ENCODE results near the gene XYLT1.

XYLT1 gene

GRCh38 chr16:17331991-17332390 lies 138.8 kb downstream of the XYLT1 start (continued):
- TF ChIP-seq ZNF280D (tag by site-specific recombination; IDR thresholded peaks at IDR 0.05) (no peak), ZNF670 (tag by site-specific recombination; IDR thresholded peaks at IDR 0.05; ENCODE audit: low read depth) (no peak), ZNF433 (tag by site-specific recombination; IDR thresholded peaks at IDR 0.05; ENCODE audit: low read depth) (no peak), ZNF148 (tag by site-specific recombination; IDR thresholded peaks at IDR 0.05; ENCODE audit: borderline replicate concordance) (no peak)

- H3K27ac ChIP-seq (ENCODE audit: extremely low read depth, low read depth, low read length): no peak overlapping the region
- TF ChIP-seq ZNF560 (tag by site-specific recombination; IDR thresholded peaks at IDR 0.05; ENCODE audit: borderline replicate concordance) (no peak), ZNF148 (tag by site-specific recombination; IDR thresholded peaks at IDR 0.05; ENCODE audit: borderline replicate concordance) (no peak), ZNF114 (tag by site-specific recombination; IDR thresholded peaks at IDR 0.05) (no peak), ZNF138 (tag by site-specific recombination; IDR thresholded peaks at IDR 0.05; ENCODE audit: borderline replicate concordance) (no peak), ZNF423 (tag by site-specific recombination; IDR thresholded peaks at IDR 0.05) (no peak), OSR2 (tag by site-specific recombination; IDR thresholded peaks at IDR 0.05) (no peak), ZBTB6 (tag by site-specific recombination; IDR thresholded peaks at IDR 0.05) (no peak), KLF10 (tag by site-specific recombination; IDR thresholded peaks at IDR 0.05) (no peak), ZNF600 (tag by site-specific recombination; IDR thresholded peaks at IDR 0.05) (no peak), ZNF175 (tag by site-specific recombination; IDR thresholded peaks at IDR 0.05) (no peak), ZNF16 (tag by site-specific recombination; IDR thresholded peaks at IDR 0.05; ENCODE audit: low read depth) (no peak), ZNF280D (tag by site-specific recombination; IDR thresholded peaks at IDR 0.05) (no peak), ZBTB1 (tag by site-specific recombination; IDR thresholded peaks at IDR 0.05) (no peak), ZNF174 (tag by site-specific recombination; IDR thresholded peaks at IDR 0.05) (no peak), HIC1 (tag by site-specific recombination; IDR thresholded peaks at IDR 0.05) (no peak), MEIS1 (CRISPR knock-in tag; IDR thresholded peaks at IDR 0.05; ENCODE audit: borderline replicate concordance) (no peak), ZNF707 (tag by site-specific recombination; IDR thresholded peaks at IDR 0.05) (no peak), ZNF362 (tag by site-specific recombination; IDR thresholded peaks at IDR 0.05) (no peak)
Observed at GRCh38 chr16:17331071-17331607, 139.6 kb downstream of the XYLT1 start.

More at GRCh38 chr16:17331071-17331607, 139.6 kb downstream of the XYLT1 start:
- Histone ChIP-seq H3K4me1 (ENCODE audit: control insufficient read depth, insufficient read depth, low read length) (0 out of 2 replicates have a peak, but pooled peaks cover 3% of the 10 kb centered on the region), H3K36me3 (ENCODE audit: control insufficient read depth in 2 of 2, insufficient read depth in 1 of 2, low read length in 2 of 2) (no peaks in the 10 kb centered on the region), H3K4me3 (ENCODE audit: low read depth, low read length) (no peak overlapping the region), H3K9me3 (ENCODE audit: control insufficient read depth, insufficient read depth, low read depth, low read length) (no peaks in the 10 kb centered on the region)
- POLR2A ChIA-PET: no interaction called here
- CTCF ChIA-PET: no interaction called here

All from HEK293 (cell line).